ENCODE results near the gene GYPB. TPM values are rescaled to one million over a fixed set of nuclear protein-coding genes. Genes with fewer than 3 reads are reported as not detected.
"Not testable (repeated sequence)": the region's sequence is repeated elsewhere in the genome, so short reads cannot be mapped to it uniquely, and the experiment has no call there.

The GYPB gene
- total and polyA plus RNA-seq, 2 donors (not counting 1 experiment from before 2014, with no cell fraction given), result 0.91 TPM; not detected in 1

DNA sequence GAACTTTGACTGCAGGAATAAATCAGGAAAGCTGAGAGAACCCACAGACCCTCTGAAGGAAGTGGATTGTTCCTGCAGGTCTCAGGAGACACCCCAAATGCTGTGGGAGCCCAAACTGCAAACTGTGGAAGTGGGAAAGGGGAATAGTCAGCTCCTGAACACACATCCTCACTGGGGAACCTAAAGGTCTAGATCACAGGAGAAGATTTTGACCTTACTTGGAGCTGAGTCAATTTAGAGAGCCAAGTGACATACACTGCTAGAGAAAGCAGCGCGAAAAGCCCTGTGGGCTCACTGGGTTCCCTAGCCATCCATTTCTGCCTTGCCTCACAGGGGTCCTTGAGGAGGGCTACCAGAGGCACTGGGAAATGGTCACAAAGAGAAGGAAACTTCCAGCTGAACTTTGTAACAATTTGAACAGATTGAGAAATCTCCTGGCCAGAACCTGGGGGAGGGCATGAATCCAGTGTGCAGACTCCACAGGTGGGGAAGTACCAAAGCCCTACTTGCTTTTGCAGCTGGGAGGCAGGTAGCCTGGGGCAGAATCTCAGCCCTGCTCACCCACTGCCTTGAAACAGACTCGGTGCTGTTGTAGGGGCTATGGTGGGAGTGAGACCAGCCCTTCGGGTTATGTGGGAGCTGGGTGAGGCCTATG, 5.3 kb upstream of the GYPB start:
- H3K9ac ChIP-seq (ENCODE audit: low read length); CTCF ChIA-PET; H3K4me1 ChIP-seq (ENCODE audit: control insufficient read depth in 2 of 2, insufficient read depth in 2 of 2, low read length in 2 of 2); ATAC-seq (ENCODE audit: low read depth); H3K79me2 ChIP-seq (ENCODE audit: control insufficient read depth, insufficient read depth, low read length); intact Hi-C loops (cut with micrococcal nuclease); H3K27me3 Mint-ChIP-seq; H3K4me2 ChIP-seq (replicated peaks; ENCODE audit: low read depth, low read length, poor library complexity, severe bottlenecking); H3K4me1 Mint-ChIP-seq; POLR2A ChIA-PET; H2AFZ ChIP-seq (ENCODE audit: insufficient read depth, low read depth, low read length, poor library complexity, severe bottlenecking); H3K36me3 ChIP-seq (replicated peaks in 1 of 2; ENCODE audit: control extremely low read depth in 1 of 2, control insufficient read depth in 1 of 2, extremely low read depth in 1 of 2, insufficient read depth in 2 of 2, low read length in 1 of 2); H3K9me3 ChIP-seq (ENCODE audit: control extremely low read depth in 1 of 3, control insufficient read depth in 2 of 3, insufficient read depth in 1 of 3, low read length in 2 of 3); H3K4me3 Mint-ChIP-seq; H3K27me3 ChIP-seq (replicated peaks in 1 of 4; ENCODE audit: control extremely low read depth in 1 of 4, control insufficient read depth in 3 of 4, insufficient read depth in 4 of 4, low read length in 3 of 4); H3K4me3 ChIP-seq (ENCODE audit: control extremely low read depth in 1 of 5, extremely low read depth in 1 of 5, insufficient read depth in 1 of 5, low read depth in 2 of 5, low read length in 4 of 5); H3K27ac ChIP-seq (ENCODE audit: low read length in 2 of 2); H3K9me3 Mint-ChIP-seq (ENCODE audit: insufficient read depth); H3K27ac Mint-ChIP-seq; H4K20me1 ChIP-seq (ENCODE audit: control insufficient read depth, insufficient read depth, low read length, poor library complexity, severe bottlenecking); DNase-seq: not testable (repeated sequence)
- 100% methylated on average over 2 of the region's 4 CpGs for WGBS (ENCODE audit: insufficient coverage)

DNA sequence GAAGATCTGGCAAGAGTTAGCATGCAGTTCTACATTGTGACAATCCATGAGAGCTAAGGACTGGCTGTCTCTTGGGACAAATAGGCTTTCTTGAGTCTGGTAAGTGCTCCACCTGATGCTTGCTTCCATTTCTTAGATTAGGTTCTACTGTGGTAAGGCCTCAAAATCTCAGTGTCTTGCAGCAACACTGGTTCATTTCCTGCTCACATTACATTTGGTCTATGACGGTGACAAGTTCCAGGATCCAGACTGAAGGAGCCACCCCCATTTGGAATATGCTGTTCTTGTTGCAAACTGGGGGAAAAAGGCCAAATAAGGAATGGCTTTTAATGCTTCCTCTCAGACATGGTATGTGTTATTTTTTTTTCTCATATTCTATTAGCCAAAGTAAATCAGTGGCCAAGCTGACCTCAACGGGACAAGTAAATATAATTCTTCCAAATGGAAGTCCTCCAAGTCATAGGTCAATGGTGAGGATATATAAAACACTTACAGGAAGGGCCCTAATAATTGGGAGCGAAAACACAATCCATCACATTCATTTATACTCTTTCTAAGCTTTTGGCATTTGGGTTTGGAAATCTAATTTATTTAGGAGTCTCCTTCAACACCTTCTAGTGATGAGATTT, 3.7 kb upstream of the GYPB start:
- H3K9me3 ChIP-seq (ENCODE audit: control extremely low read depth in 1 of 3, control insufficient read depth in 2 of 3, insufficient read depth in 1 of 3, low read length in 2 of 3); H4K20me1 ChIP-seq (ENCODE audit: control insufficient read depth, insufficient read depth, low read length, poor library complexity, severe bottlenecking); H2AFZ ChIP-seq (ENCODE audit: insufficient read depth, low read depth, low read length, poor library complexity, severe bottlenecking); H3K27me3 Mint-ChIP-seq; H3K9ac ChIP-seq (ENCODE audit: low read length); H3K4me3 Mint-ChIP-seq; ATAC-seq (ENCODE audit: low read depth); H3K9me3 Mint-ChIP-seq (ENCODE audit: insufficient read depth); intact Hi-C loops (cut with micrococcal nuclease); H3K4me1 Mint-ChIP-seq; H3K79me2 ChIP-seq (ENCODE audit: control insufficient read depth, insufficient read depth, low read length); POLR2A ChIA-PET; H3K36me3 ChIP-seq (replicated peaks in 1 of 2; ENCODE audit: control extremely low read depth in 1 of 2, control insufficient read depth in 1 of 2, extremely low read depth in 1 of 2, insufficient read depth in 2 of 2, low read length in 1 of 2); H3K4me3 ChIP-seq (ENCODE audit: control extremely low read depth in 1 of 5, extremely low read depth in 1 of 5, insufficient read depth in 1 of 5, low read depth in 2 of 5, low read length in 4 of 5); DNase-seq; H3K4me2 ChIP-seq (replicated peaks; ENCODE audit: low read depth, low read length, poor library complexity, severe bottlenecking); H3K27ac ChIP-seq (ENCODE audit: low read length in 2 of 2); H3K27ac Mint-ChIP-seq; H3K4me1 ChIP-seq (ENCODE audit: control insufficient read depth in 2 of 2, insufficient read depth in 2 of 2, low read length in 2 of 2); H3K27me3 ChIP-seq (replicated peaks in 1 of 4; ENCODE audit: control extremely low read depth in 1 of 4, control insufficient read depth in 3 of 4, insufficient read depth in 4 of 4, low read length in 3 of 4): not testable (repeated sequence)
- CTCF ChIA-PET, result interaction anchor here (1.1 kb wide), 1 partner anchor 464 kb away, joined by 4 read pairs; no protein-coding TSS in a partner anchor
- WGBS (ENCODE audit: insufficient coverage), result no CpG with 5 or more reads among the region's 3 CpGs
